ENCODE measurements around the gene RITA1.

RITA1 gene

GRCh38 chr12:113174461-113175384 lies 10.8 kb upstream of the RITA1 start:
- TF ChIP-seq POLR2A (IDR thresholded peaks at IDR 0.05; ENCODE audit: low read length) = no peak
- TF ChIP-seq GATA1 (IDR thresholded peaks at IDR 0.05; ENCODE audit: low read depth, low read length) = no peak
- peak; percentile 60 to 82 for DNase-seq

GRCh38 chr12:113179023-113179422 lies 6.5 kb upstream of the RITA1 start:
- no peak for DNase-seq
- TF ChIP-seq POLR2A (IDR thresholded peaks at IDR 0.05; ENCODE audit: low read length) = no peak
- TF ChIP-seq GATA1 (IDR thresholded peaks at IDR 0.05; ENCODE audit: low read depth, low read length) = no peak

DNA sequence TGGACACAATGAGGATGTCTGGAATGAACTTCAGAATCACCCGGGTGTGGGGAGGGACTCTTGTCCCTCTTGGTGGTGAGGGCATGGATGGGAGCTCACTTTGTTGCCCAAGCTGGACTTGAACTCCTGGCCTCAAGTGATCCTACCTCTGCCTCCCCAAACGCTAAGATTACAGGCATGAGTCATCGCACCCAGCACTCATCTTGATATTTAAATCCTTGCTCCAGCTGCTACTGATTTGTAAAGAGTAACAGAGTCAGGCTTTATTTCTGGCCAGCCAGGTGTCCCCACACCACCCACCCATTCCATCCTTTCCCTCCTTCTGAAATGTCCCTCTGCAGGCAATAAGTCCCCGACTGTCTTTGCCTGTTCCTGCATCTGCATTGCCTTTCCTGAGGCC lies 5.2 kb upstream of the RITA1 start:
- no peak for TF ChIP-seq GATA1 (IDR thresholded peaks at IDR 0.05; ENCODE audit: low read depth, low read length)
- TF ChIP-seq POLR2A (IDR thresholded peaks at IDR 0.05; ENCODE audit: low read length) = no peak
- peak in 1 of 2 experiments; percentile 34 for DNase-seq

GRCh38 chr12:113181975-113182374 lies 3.5 kb upstream of the RITA1 start:
- no peak for TF ChIP-seq POLR2A (IDR thresholded peaks at IDR 0.05; ENCODE audit: low read length)
- no peak for TF ChIP-seq GATA1 (IDR thresholded peaks at IDR 0.05; ENCODE audit: low read depth, low read length)

DNA sequence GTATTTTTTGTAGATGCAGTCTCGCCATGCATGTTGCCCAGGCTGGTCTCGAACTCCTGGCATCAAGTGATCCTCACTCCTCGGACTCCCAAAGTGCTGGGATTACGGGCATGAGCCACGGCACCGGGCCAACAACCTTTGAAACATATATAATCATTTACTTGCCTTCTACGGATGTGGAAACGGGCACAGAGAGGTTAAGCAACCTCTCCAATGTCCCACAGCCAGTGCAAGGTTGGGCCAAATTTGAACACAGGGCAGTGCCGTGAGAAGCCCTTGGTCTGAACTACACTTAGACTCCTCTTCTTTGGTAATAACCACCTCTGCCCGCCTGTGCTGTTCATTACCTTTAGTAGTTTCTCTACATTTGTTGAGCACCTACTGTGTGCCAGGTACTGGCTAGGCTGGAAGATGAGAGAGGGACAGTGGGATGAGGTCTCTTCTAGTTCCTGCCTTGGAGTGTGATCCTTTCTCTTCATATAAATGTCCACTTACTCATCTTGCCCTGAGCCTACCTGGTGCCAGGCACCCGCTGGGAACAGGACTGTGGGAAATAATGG lies 2.4 kb upstream of the RITA1 start:
- no peak for DNase-seq
- TF ChIP-seq GATA1 (IDR thresholded peaks at IDR 0.05; ENCODE audit: low read depth, low read length) = no peak

More at GRCh38 chr12:113181975-113182374, 3.5 kb upstream of the RITA1 start:
- no peak for DNase-seq

DNA sequence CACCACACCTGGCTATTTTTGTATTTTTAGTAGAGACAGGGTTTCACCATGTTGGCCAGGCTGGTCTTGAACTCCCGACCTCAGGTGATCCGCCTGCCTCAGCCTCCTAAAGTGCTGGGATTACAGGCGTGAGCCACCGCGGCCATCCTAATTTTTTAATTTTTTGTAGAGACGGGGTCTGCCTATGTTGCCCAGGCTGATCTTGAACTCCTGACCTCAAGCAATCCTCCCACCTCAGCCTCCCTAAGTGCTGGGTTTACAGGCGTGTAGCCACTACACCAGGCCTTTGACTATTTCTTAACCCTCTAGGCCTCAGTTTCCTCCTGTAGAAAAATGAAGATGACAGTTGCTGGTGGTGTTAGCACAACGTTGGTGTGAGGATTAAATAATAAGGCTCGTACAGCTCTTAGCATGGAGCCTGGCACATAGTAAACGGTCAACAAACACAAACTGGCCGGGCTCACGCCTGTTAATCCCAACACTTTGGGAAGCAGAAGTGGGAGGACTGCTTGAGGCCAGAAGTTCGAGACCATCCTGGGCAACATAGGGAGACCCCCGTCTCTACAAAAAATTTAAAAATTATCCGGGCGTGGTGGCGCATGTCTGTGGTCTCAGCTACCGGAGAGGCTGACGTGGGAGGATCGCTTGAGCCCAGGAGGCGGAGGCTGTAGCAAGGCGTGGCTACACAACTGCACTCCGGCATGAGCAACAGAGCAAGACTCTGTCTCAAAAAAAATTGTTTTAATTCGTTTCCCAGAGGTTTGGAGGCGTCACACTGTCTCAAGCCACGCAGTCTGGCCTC lies 1.2 kb upstream of the RITA1 start:
- no peak for TF ChIP-seq POLR2A (IDR thresholded peaks at IDR 0.05; ENCODE audit: low read length)
- TF ChIP-seq GATA1 (IDR thresholded peaks at IDR 0.05; ENCODE audit: low read depth, low read length) = no peak
- no peak for DNase-seq

- peak; percentile 92 to 94 for DNase-seq
- TF ChIP-seq GATA1 (IDR thresholded peaks at IDR 0.05; ENCODE audit: low read depth, low read length) = no peak
- no peak for TF ChIP-seq POLR2A (IDR thresholded peaks at IDR 0.05; ENCODE audit: low read length)
Measured at GRCh38 chr12:113184900-113185179, 681 bp upstream of the RITA1 start.

- peak; percentile 70 to 73 for DNase-seq
- TF ChIP-seq GATA1 (IDR thresholded peaks at IDR 0.05; ENCODE audit: low read depth, low read length) (no peak), POLR2A (IDR thresholded peaks at IDR 0.05; ENCODE audit: low read length) (no peak)
Measured at GRCh38 chr12:113186033-113186365, 478 bp downstream of the RITA1 start.

DNA sequence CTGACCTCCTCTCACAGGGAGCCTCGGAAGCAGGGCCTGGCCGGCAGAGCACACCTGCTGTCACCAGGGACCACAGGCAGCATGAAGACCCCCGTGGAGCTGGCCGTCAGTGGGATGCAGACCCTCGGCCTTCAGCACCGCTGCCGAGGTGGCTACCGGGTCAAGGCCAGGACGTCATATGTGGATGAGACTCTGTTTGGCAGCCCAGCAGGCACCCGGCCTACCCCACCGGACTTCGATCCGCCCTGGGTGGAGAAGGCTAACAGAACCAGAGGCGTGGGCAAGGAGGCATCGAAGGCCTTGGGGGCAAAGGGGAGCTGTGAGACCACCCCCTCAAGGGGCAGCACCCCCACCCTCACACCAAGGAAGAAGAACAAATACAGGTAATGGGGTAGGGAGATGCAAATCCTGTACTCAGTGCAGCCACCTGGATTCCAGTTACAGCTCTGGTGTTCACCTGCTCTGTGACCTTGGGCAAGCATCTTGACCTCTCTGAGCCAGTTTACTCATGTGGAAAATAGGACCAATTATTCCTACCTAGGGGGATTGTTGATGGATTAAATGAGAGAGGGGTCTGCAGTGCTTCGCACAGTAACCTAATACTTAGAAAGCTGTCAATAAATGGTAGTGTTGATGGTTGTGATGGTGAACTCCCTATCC lies 1.3 kb downstream of the RITA1 start:
- no peak for DNase-seq
- no peak for TF ChIP-seq GATA1 (IDR thresholded peaks at IDR 0.05; ENCODE audit: low read depth, low read length)
- no peak for TF ChIP-seq POLR2A (IDR thresholded peaks at IDR 0.05; ENCODE audit: low read length)

DNA sequence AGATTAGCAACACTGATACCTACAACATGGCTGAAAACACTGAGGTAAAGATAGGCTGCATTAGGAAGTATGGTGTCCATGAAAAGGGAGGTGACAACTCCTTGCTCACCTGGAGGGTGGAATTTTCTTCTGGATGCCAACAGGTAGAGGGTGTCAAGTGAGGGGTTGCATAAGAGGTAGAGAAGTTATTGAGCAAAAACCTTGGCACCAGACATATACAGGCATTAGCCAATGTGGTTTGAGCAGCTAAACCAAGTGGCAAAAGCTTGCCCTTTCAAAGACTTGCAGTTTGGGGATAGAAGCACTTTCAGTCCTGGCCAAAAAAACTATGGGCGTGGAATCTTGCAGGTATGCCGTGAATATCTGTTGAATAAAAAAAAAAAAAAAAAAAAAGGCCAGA lies 3.8 kb downstream of the RITA1 start:
- TF ChIP-seq GATA1 (IDR thresholded peaks at IDR 0.05; ENCODE audit: low read depth, low read length) = no peak
- no peak for TF ChIP-seq POLR2A (IDR thresholded peaks at IDR 0.05; ENCODE audit: low read length)
- no peak for DNase-seq

GRCh38 chr12:113190761-113191160 lies 5.2 kb downstream of the RITA1 start:
- peak; percentile 83 to 91 for DNase-seq

DNA sequence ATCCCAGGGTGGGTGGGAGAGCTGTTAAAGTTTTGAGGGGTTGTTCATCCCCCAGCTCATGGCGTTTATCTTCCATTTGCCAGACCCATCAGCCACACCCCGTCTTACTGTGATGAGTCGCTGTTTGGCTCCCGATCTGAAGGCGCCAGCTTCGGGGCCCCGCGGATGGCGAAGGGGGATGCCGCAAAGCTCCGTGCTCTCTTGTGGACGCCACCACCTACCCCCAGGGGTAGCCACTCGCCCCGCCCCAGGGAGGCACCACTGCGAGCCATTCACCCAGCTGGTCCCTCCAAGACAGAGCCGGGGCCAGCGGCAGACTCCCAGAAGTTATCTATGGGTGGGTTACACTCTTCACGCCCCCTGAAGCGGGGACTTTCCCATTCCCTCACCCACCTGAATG lies 5.7 kb downstream of the RITA1 start:
- TF ChIP-seq GATA1 (IDR thresholded peaks at IDR 0.05; ENCODE audit: low read depth, low read length) (no peak), POLR2A (IDR thresholded peaks at IDR 0.05; ENCODE audit: low read length) (no peak)
- peak; percentile 84 to 91 for DNase-seq

More at GRCh38 chr12:113190761-113191160, 5.2 kb downstream of the RITA1 start:
- TF ChIP-seq GATA1 (IDR thresholded peaks at IDR 0.05; ENCODE audit: low read depth, low read length) (no peak), POLR2A (IDR thresholded peaks at IDR 0.05; ENCODE audit: low read length) (no peak)

DNA sequence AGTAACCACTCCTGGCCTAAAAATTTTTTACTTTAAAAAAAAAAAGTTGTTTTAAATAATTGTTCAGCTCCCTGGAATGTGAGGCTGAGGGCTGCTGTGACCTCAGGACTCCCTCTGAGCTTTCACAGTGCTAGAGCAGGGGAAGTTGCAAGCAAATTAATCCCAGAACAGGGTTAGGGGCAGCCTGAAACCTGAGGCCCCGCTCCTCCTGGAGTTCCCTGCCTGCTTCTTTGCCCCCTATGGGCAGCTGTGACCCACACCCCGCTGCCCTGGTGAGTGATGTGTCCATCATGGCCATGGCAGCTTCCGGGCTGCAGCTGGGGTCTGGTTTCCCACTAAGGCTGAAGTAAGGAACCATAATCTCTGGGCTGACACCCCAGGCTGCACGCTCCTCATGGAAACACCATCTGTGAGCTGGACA lies 9.5 kb downstream of the RITA1 start:
- no peak for DNase-seq
- TF ChIP-seq POLR2A (IDR thresholded peaks at IDR 0.05; ENCODE audit: low read length) (no peak), GATA1 (IDR thresholded peaks at IDR 0.05; ENCODE audit: low read depth, low read length) (no peak)

GRCh38 chr12:113195598-113195997 lies 10.1 kb downstream of the RITA1 start:
- TF ChIP-seq POLR2A (IDR thresholded peaks at IDR 0.05; ENCODE audit: low read length) = no peak
- TF ChIP-seq GATA1 (IDR thresholded peaks at IDR 0.05; ENCODE audit: low read depth, low read length) = no peak
- no peak for DNase-seq

Data from erythroblast (primary cell).